DOHH2 (cell line): ENCODE results near the gene FIBCD1.

ENCODE experiments used
- H3F3A ChIP-seq: fragments of 200-600 bp; sonication (generic), shearing (Covaris generic); 2 replicates; pipeline ENCODE4 v1.6.0; 2016; ENCODE audit warnings: antibody characterized with exemption, mild to moderate bottlenecking; ENCODE audit not compliant: control insufficient read depth, insufficient read depth
- H3K27ac ChIP-seq: fragments of 200-600 bp; sonication (generic); 2 replicates; pipeline ENCODE4 v1.5.1; 2014; ENCODE audit warnings: low read depth, mild to moderate bottlenecking, low read length, moderate library complexity
- H3K27me3 ChIP-seq: fragments of 200-600 bp; sonication (generic); 2 replicates; pipeline ENCODE4 v1.6.1; 2014; ENCODE audit warnings: mild to moderate bottlenecking, low read length, mixed read lengths; ENCODE audit not compliant: control insufficient read depth
- H3K36me3 ChIP-seq: fragments of 200-600 bp; sonication (generic); 2 replicates; pipeline ENCODE4 v1.6.1; 2014; ENCODE audit warnings: mild to moderate bottlenecking, low read length, moderate library complexity, mixed read lengths; ENCODE audit not compliant: control insufficient read depth
- H3K4me1 ChIP-seq: fragments of 200-600 bp; sonication (generic); 2 replicates; pipeline ENCODE4 v1.6.1; 2014; ENCODE audit warnings: mild to moderate bottlenecking, low read length, mixed read lengths; ENCODE audit not compliant: control insufficient read depth
- H3K4me2 ChIP-seq: fragments of 200-600 bp; sonication (generic); 2 replicates; pipeline ENCODE4 v1.6.0; 2014; ENCODE audit warnings: mild to moderate bottlenecking, low read length, moderate library complexity
- H3K4me3 ChIP-seq: fragments of 200-600 bp; sonication (generic); 2 replicates; pipeline ENCODE4 v1.5.1; 2014; ENCODE audit warnings: mild to moderate bottlenecking, low read length, mixed read lengths
- H3K79me2 ChIP-seq: fragments of 200-600 bp; sonication (generic); 2 replicates; pipeline ENCODE4 v1.6.1; 2014; ENCODE audit warnings: mild to moderate bottlenecking, low read length, mixed read lengths; ENCODE audit not compliant: control insufficient read depth
- H3K9me2 ChIP-seq: fragments of 200-600 bp; sonication (generic); replicated peaks from 2 replicates; pipeline ENCODE4 v1.6.1; 2014; ENCODE audit warnings: mild to moderate bottlenecking, low read length, mixed read lengths; ENCODE audit not compliant: control insufficient read depth
- H3K9me3 ChIP-seq: fragments of 200-600 bp; sonication (generic); 2 replicates; pipeline ENCODE4 v1.6.1; 2014; ENCODE audit warnings: antibody characterized with exemption, low read length, mixed read lengths; ENCODE audit not compliant: control insufficient read depth, insufficient read depth
- H4K20me1 ChIP-seq: fragments of 200-600 bp; sonication (generic); 2 replicates; pipeline ENCODE4 v1.6.0; 2014; ENCODE audit warnings: low read depth, mild to moderate bottlenecking, antibody characterized with exemption, low read length, moderate library complexity; ENCODE audit not compliant: control insufficient read depth, insufficient read depth
- CTCF ChIP-seq: fragments of 200-600 bp; sonication (generic); IDR thresholded peaks from one replicate; pipeline ENCODE4 v1.5.1; 2014; ENCODE audit warnings: antibody characterized with exemption, mild to moderate bottlenecking, low read depth, low read length; ENCODE audit not compliant: poor library complexity, severe bottlenecking
- EZH2phosphoT487 ChIP-seq: fragments of 200-600 bp; sonication (generic); IDR thresholded peaks from 2 replicates; pipeline ENCODE4 v1.6.1; 2017; ENCODE audit warnings: borderline replicate concordance, mild to moderate bottlenecking, antibody characterized with exemption, low read length, moderate library complexity, mixed read lengths

The FIBCD1 gene

GRCh38 chr9:130905902-130906734 is 32.9 kb downstream of the FIBCD1 start:
- Histone ChIP-seq H3K9me3 (no peaks in the 10 kb centered on the region), H3K4me3 (no peak overlapping the region), H3K36me3 (no peaks in the 10 kb centered on the region), H3K9me2 (no peaks in the 10 kb centered on the region), H3K27me3 (no peaks in the 10 kb centered on the region), H4K20me1 (no peaks in the 10 kb centered on the region), H3K79me2 (no peaks in the 10 kb centered on the region), H3K4me2 (no peak overlapping the region), H3K4me1 (no peaks in the 10 kb centered on the region), H3F3A (no peaks in the 10 kb centered on the region), H3K27ac (no peak overlapping the region)
- TF ChIP-seq CTCF, result no peak
- TF ChIP-seq EZH2phosphoT487, result no peak

DNA sequence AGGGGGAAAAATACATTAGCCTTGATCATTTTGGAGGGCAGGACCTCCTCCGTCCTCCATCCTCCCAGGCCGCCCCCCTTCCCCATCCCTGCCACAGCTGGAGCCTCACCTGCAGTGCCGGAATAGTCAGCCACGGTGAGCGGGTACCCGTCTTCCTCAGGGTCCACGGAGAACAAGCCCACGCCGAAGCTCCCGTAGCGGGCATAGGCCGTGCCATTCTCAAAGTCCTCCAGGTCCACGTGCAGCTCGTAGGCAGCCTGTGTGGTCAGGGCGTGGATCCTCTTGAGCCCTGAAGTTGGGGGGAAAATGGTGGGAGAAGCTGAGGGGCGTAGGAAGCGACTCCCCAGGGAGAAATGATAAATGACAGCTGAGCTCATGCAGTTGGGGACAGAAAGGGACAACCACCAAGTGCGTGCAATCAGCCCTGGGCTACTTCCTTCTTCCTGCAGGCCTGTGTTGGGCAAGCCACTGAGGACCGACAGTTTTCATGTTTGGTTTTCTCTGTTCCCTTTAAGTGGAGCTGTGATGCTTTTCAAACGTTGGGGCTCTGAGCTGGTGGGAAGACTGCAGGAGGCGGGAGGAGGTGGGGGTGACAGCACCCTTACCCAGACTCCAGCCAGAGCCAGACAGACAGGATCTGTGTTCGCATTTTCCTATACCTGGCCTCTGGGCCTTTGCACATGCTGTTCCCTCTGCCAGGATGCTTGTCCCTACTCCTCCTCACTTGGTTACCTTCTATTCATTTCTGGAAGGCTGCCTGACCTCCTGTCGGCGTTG is 33.7 kb downstream of the FIBCD1 start:
- TF ChIP-seq EZH2phosphoT487, result no peak
- no peak for TF ChIP-seq CTCF
- no peak overlapping the region for H3K4me2 ChIP-seq
- H3K9me2 ChIP-seq, result no peaks in the 10 kb centered on the region
- H3K4me1 ChIP-seq, result no peaks in the 10 kb centered on the region
- no peak overlapping the region for H3K27ac ChIP-seq
- no peaks in the 10 kb centered on the region for H3K9me3 ChIP-seq
- no peaks in the 10 kb centered on the region for H3K36me3 ChIP-seq
- H3K79me2 ChIP-seq, result no peaks in the 10 kb centered on the region
- H3K27me3 ChIP-seq, result no peaks in the 10 kb centered on the region
- H4K20me1 ChIP-seq, result no peaks in the 10 kb centered on the region
- no peak overlapping the region for H3K4me3 ChIP-seq
- no peaks in the 10 kb centered on the region for H3F3A ChIP-seq

- H3K4me2 ChIP-seq, result no peak overlapping the region
- H3K27me3 ChIP-seq, result no peaks in the 10 kb centered on the region
- H3K36me3 ChIP-seq, result no peaks in the 10 kb centered on the region
- no peaks in the 10 kb centered on the region for H4K20me1 ChIP-seq
- no peaks in the 10 kb centered on the region for H3K9me3 ChIP-seq
- no peaks in the 10 kb centered on the region for H3K4me1 ChIP-seq
- no peaks in the 10 kb centered on the region for H3K9me2 ChIP-seq
- no peaks in the 10 kb centered on the region for H3F3A ChIP-seq
- no peak overlapping the region for H3K27ac ChIP-seq
- TF ChIP-seq EZH2phosphoT487 (no peak), CTCF (no peak)
- H3K79me2 ChIP-seq, result no peaks in the 10 kb centered on the region
- no peak overlapping the region for H3K4me3 ChIP-seq
These were observed 34.7 kb downstream of the FIBCD1 start for GRCh38 chr9:130904070-130905044.
